Activated T-cell treated with anti-CD3 and anti-CD28 coated beads, Interleukin-2, amount 50 U/mL, for 1 hour (primary cell): ENCODE measurements around the gene PPM1A.

ENCODE experiments used
- DNase-seq: peaks from one replicate; pipeline ENCODE4 v3.0.0-alpha.2; 2020

The PPM1A gene

GRCh38 chr14:60327447-60328331, 78.7 kb downstream of the PPM1A start:
- DNase-seq, result peak; percentile 47

GRCh38 chr14:60328583-60328982, 79.6 kb downstream of the PPM1A start:
- DNase-seq, result no peak

DNA sequence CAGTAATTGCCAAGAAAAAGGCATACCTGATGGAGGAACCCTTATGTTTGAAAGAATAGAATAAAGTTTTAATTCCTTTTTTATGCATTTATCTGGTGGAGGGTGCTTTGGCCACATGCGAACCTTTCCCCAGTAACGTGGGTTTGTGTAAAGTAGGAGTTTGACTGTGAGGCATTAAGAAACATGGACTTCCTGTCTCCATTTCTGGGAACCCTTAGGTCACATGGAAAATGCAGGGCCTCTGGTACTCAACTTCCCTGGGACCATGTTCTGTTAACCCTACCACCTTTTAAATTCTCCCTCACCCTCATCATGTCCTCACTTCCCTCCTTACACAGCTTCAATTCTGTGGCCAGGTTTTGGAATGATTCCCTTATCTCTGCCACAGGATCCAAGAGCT, 80.3 kb downstream of the PPM1A start:
- no peak for DNase-seq

- peak; percentile 76 for DNase-seq
Observed at GRCh38 chr14:60331201-60332045, 82.4 kb downstream of the PPM1A start.

DNA sequence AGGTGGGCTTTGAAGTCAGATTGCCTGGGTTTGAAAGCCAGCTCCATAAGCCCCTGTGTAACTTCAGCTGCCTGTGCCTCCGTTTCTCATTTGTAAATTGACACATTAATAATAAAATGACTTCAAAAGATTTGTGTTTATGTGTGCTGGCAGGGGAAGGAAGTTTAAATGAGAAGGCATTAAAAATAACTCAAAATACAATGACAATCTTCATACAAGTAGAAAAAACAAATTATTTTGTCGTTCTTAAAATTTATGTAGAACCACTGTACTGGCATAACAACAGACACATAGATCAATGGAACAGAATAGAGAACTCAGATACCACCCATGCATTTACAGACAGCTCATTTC, 83.0 kb downstream of the PPM1A start:
- no peak for DNase-seq

GRCh38 chr14:60332869-60333268, 83.8 kb downstream of the PPM1A start:
- no peak for DNase-seq

DNA sequence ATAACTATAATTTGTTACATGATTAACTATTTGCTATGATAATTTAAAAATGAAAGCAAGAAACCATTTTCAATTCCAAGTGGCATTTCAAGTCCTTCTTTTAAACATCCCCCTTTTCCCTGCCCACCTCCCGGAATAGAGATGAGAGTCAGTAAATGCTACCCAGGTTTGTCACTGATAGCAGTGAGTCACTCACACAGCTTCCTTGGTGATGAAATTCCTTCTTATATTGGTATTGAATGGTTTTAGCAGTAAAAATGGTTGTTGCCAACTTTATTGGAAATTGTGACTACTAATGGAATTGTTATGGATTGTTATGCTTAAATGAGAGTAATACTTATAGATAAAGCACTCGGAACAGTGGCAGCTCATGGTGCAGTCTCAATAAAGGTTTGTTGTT, 90.5 kb downstream of the PPM1A start:
- no peak for DNase-seq

DNA sequence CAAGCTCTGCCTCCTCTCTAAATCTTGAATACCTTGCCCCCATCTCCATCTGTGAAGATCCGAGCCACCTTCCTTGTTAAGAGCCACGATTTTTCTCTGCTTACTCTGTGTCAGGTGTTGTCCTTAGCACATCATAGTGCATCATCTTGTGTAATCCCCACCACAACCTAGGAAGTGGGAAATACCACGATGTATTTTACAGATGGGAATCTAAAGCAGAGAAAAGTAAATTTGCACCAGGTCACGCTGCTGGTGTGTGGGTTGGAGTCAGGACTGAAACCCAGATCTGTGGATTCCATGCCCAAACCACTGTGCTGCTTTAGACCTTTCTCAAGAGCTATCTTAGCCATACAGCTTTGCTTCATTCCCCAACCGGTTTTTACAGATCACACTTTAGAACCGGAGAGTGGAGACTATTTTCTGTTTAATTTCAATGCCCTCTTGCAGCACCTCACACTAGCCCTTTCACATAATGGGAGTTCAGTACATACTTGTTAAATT, 94.6 kb downstream of the PPM1A start:
- no peak for DNase-seq

DNA sequence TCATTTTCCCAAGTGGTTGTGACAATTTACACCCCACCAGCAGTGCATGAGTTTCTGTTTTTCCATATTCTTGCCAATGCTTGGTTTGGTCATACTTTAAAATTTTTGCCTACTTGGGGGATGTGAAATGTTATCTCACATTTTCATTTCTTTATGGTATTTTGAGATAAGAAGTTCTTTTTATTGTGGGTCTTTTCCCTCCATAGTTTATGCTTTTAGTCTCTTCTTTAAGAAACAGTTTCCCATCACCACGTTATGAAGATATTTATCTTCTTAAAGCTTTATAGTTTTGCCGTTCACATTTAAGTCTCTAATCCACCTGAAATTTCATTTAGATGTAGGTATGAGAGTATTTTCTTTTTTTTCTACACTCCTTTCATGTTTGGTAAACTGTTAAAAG, 95.7 kb downstream of the PPM1A start:
- no peak for DNase-seq

DNA sequence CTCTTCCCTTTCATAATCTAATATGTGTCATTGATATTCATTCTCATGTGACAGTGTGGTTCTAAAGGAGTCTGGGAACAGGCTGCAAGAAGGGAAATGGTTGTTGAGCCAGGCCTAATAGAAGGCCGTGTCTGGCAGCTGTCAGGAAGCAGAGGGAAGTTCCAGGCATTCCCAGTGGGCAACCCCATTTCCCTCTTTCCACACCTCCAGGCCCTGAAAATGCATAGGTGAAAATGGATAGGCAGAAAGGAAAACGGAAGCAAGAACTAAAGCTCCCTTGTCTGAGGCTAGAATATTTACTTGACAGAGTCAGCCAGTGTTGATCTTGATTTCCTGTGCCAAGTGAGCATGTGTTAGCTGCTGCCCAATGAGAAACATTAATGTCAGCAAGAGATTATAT, 97.7 kb downstream of the PPM1A start:
- no peak for DNase-seq

DNA sequence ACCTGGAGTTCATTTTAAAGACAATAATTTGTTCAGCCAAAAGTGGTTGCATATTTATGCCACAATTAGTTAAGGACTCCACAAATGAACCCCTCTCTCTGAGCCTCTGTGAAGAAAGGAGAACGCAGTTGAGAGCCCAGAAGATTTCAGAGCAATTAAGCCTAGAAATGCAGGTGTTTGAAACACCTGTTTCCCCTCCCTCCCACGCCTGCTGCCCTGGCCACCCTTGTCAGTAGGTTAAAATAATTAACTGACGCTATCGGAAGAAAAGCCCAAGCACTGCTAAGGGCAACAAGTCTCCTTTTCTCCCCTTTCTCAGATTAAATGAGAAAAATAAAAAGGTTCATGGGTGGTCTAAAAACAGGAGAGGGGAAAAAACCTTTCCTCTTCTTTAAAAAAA, 99.2 kb downstream of the PPM1A start:
- no peak for DNase-seq
